SK-N-SH (cell line): ENCODE measurements around the gene INTU. TPM values are rescaled to one million over a fixed set of nuclear protein-coding genes. Genes with fewer than 3 reads are reported as not detected.

Experiments
- CTCF ChIA-PET: fragments of 300-600, 350-600 bp; formaldehyde crosslinking; extraction: SDS; loops from one replicate; lab custom pipeline; 2021; lab: Yijun Ruan, JAX
- POLR2A ChIA-PET: fragments of 350-600 bp; sonication (Branson Sonifier 250); formaldehyde crosslinking; extraction: SDS; loops from one replicate; lab custom pipeline; 2020; ENCODE audit warnings: antibody characterized with exemption, inconsistent platforms; lab: Yijun Ruan, JAX
- DNase-seq: peaks from one replicate; pipeline ENCODE4 v3.0.0; 2012
- H2AFZ ChIP-seq: fragments of 200-600 bp; sonication (generic); 2 replicates; pipeline ENCODE4 v1.8.1; 2016; ENCODE audit warnings: antibody characterized with exemption, mild to moderate bottlenecking, low read depth
- H3F3A ChIP-seq: fragments of 200-600 bp; sonication (generic); replicated peaks from 2 replicates; pipeline ENCODE3; 2016; ENCODE audit warnings: antibody characterized with exemption, mild to moderate bottlenecking; ENCODE audit not compliant: insufficient read depth
- H3K27ac ChIP-seq, 2 experiments: fragments of 200-500 bp in 1 of 2; fragments of 200-600 bp in 1 of 2; sonication (Bioruptor generic) in 1 of 2; sonication (generic), shearing (Covaris generic) in 1 of 2; 2 replicates each; pipeline versions ENCODE4 v1.5.1 to v1.6.1; 2014 to 2016; ENCODE audit warnings: low read depth in 2 of 2, inconsistent platforms in 1 of 2, low read length in 1 of 2, mild to moderate bottlenecking in 1 of 2, mixed read lengths in 1 of 2
- H3K27me3 ChIP-seq: fragments of 200-600 bp; sonication (generic), shearing (Covaris generic); 2 replicates; pipeline ENCODE4 v1.6.1; 2016; ENCODE audit warnings: mixed run types; ENCODE audit not compliant: insufficient read depth
- H3K36me3 ChIP-seq, 2 experiments: fragments of 200-500 bp in 1 of 2; fragments of 200-600 bp in 1 of 2; sonication (Bioruptor generic) in 1 of 2; sonication (generic) in 1 of 2; replicated peaks in 1 of 2; 2 replicates each; pipeline versions ENCODE3 to v1.5.1; 2014 to 2016; ENCODE audit warnings: low read length in 1 of 2, mild to moderate bottlenecking in 1 of 2; ENCODE audit not compliant: insufficient read depth in 2 of 2, control insufficient read depth in 1 of 2
- H3K4me1 ChIP-seq, 2 experiments: fragments of 200-500 bp in 1 of 2; fragments of 200-600 bp in 1 of 2; sonication (Bioruptor generic) in 1 of 2; sonication (generic), shearing (Covaris generic) in 1 of 2; 2 replicates each; pipeline versions ENCODE4 v1.5.1 to v1.6.1; 2014 to 2016; ENCODE audit warnings: low read depth in 1 of 2, low read length in 1 of 2, mixed run types in 1 of 2; ENCODE audit not compliant: insufficient read depth in 2 of 2, control insufficient read depth in 1 of 2
- H3K4me2 ChIP-seq: fragments of 200-600 bp; sonication (generic), shearing (Covaris generic); 2 replicates; pipeline ENCODE4 v1.6.1; 2017; ENCODE audit warnings: mixed run types
- H3K4me3 ChIP-seq, 2 experiments: fragments of 200-500 bp in 1 of 2; fragments of 200-600 bp in 1 of 2; sonication (Bioruptor generic) in 1 of 2; sonication (generic), shearing (Covaris generic) in 1 of 2; 2 replicates each; pipeline versions ENCODE4 v1.5.1 to v1.8.1; 2014 to 2016; ENCODE audit warnings: low read depth in 2 of 2, inconsistent platforms in 1 of 2, low read length in 1 of 2, mild to moderate bottlenecking in 1 of 2, mixed read lengths in 1 of 2, moderate library complexity in 1 of 2
- H3K79me2 ChIP-seq: fragments of 200-600 bp; sonication (generic); 2 replicates; pipeline ENCODE4 v1.8.1; 2017; ENCODE audit warnings: mild to moderate bottlenecking; ENCODE audit not compliant: insufficient read depth
- H3K9ac ChIP-seq: fragments of 200-600 bp; sonication (generic); 2 replicates; pipeline ENCODE4 v1.6.1; 2017; ENCODE audit warnings: mixed run types
- H3K9me2 ChIP-seq: fragments of 200-600 bp; sonication (generic); 2 replicates; pipeline ENCODE4 v1.6.1; 2017; ENCODE audit warnings: mixed run types
- H3K9me3 ChIP-seq: fragments of 200-600 bp; sonication (generic); 2 replicates; pipeline ENCODE4 v1.6.1; 2017; ENCODE audit warnings: mixed run types, mild to moderate bottlenecking, moderate library complexity
- H4K20me1 ChIP-seq: fragments of 200-600 bp; sonication (generic); 2 replicates; pipeline ENCODE4 v1.6.1; 2017; ENCODE audit warnings: mild to moderate bottlenecking, mixed run types; ENCODE audit not compliant: insufficient read depth
- ELF1 ChIP-seq: IDR thresholded peaks from 2 replicates; pipeline ENCODE4 v1.4.0; 2012
- EP300 ChIP-seq, 2 experiments: IDR thresholded peaks; 2 replicates each; pipeline versions ENCODE4 v1.4.0 to v1.6.1; 2012; ENCODE audit warnings: borderline replicate concordance in 1 of 2, low read depth in 1 of 2, low read length in 1 of 2
- FOSL2 ChIP-seq: IDR thresholded peaks from 2 replicates; pipeline ENCODE4 v1.4.0; 2012; ENCODE audit warnings: low read depth, mild to moderate bottlenecking, moderate library complexity, borderline replicate concordance
- FOXJ3 ChIP-seq: sonication (generic); formaldehyde crosslinking; IDR thresholded peaks from 2 replicates; pipeline ENCODE4 v1.5.1; 2020; ENCODE audit warnings: mild to moderate bottlenecking, missing genetic modification reagents
- FOXM1 ChIP-seq: IDR thresholded peaks from 2 replicates; pipeline ENCODE4 v1.4.0; 2012; ENCODE audit warnings: low read depth, mild to moderate bottlenecking
- GABPA ChIP-seq: IDR thresholded peaks from 2 replicates; pipeline ENCODE4 v1.4.0; 2012; ENCODE audit warnings: low read depth, mild to moderate bottlenecking
- GATA2 ChIP-seq: sonication (generic); formaldehyde crosslinking; IDR thresholded peaks from 2 replicates; pipeline ENCODE4 v1.5.0; 2020; ENCODE audit warnings: mild to moderate bottlenecking, missing genetic modification reagents
- MXI1 ChIP-seq: IDR thresholded peaks from 2 replicates; pipeline ENCODE4 v1.6.1; 2012; ENCODE audit warnings: mild to moderate bottlenecking, low read depth, low read length, improper control_type of control experiment
- NRF1 ChIP-seq: IDR thresholded peaks from 2 replicates; pipeline ENCODE4 v1.6.1; 2012; ENCODE audit warnings: low read depth, mild to moderate bottlenecking, low read length
- RAD21 ChIP-seq: IDR thresholded peaks from 2 replicates; pipeline ENCODE4 v1.6.1; 2012; ENCODE audit warnings: mild to moderate bottlenecking, low read length
- RCOR1 ChIP-seq: fragments of 150-350 bp; IDR thresholded peaks from 2 replicates; pipeline ENCODE4 v1.6.1; 2017; ENCODE audit warnings: antibody characterized with exemption, low read length
- SIN3A ChIP-seq: IDR thresholded peaks from 2 replicates; pipeline ENCODE4 v1.6.1; 2012; ENCODE audit warnings: low read depth, mild to moderate bottlenecking, low read length, moderate library complexity, borderline replicate concordance
- SMC3 ChIP-seq: IDR thresholded peaks from 2 replicates; pipeline ENCODE4 v1.6.1; 2012; ENCODE audit warnings: low read depth, low read length, improper control_type of control experiment
- TAF1 ChIP-seq: IDR thresholded peaks from 2 replicates; pipeline ENCODE4 v1.6.1; 2012; ENCODE audit warnings: low read depth, mild to moderate bottlenecking, low read length, moderate library complexity, borderline replicate concordance
- TCF12 ChIP-seq: IDR thresholded peaks from 2 replicates; pipeline ENCODE4 v1.4.0; 2012
- TEAD4 ChIP-seq: IDR thresholded peaks from 2 replicates; pipeline ENCODE4 v1.4.0; 2012; ENCODE audit warnings: mild to moderate bottlenecking, borderline replicate concordance; ENCODE audit not compliant: insufficient read depth
- YY1 ChIP-seq: IDR thresholded peaks from 2 replicates; pipeline ENCODE4 v1.4.0; 2012; ENCODE audit warnings: low read depth, mild to moderate bottlenecking
- WGBS: methylation state at CpG from one replicate; pipeline ENCODE4 v1.1.6; 2017; ENCODE audit warnings: low lambda C conversion rate; 5-methylcytosine and 5-hydroxymethylcytosine counted together
- polyA plus RNA-seq, 3 experiments: library from polyadenylated mRNA; depleted of rRNA; stranded (reverse); fragments of >200 nt; gene quantifications; 2 replicates each; pipeline ENCODE4 v1.2.3, GENCODE V29; 2012
- TF ChIP-seq, protein P1 (sequence below): IDR thresholded peaks from 2 replicates; pipeline ENCODE4; 2012

INTU gene
- polyA plus RNA-seq, 1 of the 3 experiments (the other 2 are of a cell fraction) = 3.3 TPM

GRCh38 chr4:127669691-127670090 lies 36.9 kb downstream of the INTU start:
- Histone ChIP-seq H3K36me3 (peaks cover 3 to 4% of the 10 kb centered on the region in 2 experiments), H3K27ac (no peak overlapping the region), H3K4me2 (no peak overlapping the region), H3K27me3 (no peaks in the 10 kb centered on the region), H2AFZ (no peak overlapping the region), H3F3A (no peaks in the 10 kb centered on the region), H3K9me3 (no peaks in the 10 kb centered on the region), H3K4me3 (no peak overlapping the region), H3K9me2 (no peaks in the 10 kb centered on the region), H3K4me1 (no peaks in the 10 kb centered on the region; a peak in 2 of 4 replicates), H3K9ac (no peak overlapping the region), H4K20me1 (no peaks in the 10 kb centered on the region), H3K79me2 (no peaks in the 10 kb centered on the region)
- CTCF ChIA-PET = interaction anchor here (1.0 kb wide), 1 partner anchor 63 kb away, joined by 3 read pairs; no protein-coding TSS in a partner anchor
- no peak for TF ChIP-seq TAF1
- no peak for TF ChIP-seq TCF12
- TF ChIP-seq SMC3 = no peak
- TF ChIP-seq FOXM1 = no peak
- no peak for TF ChIP-seq FOXJ3 (CRISPR knock-in tag)
- 83% methylated on average over 1 of the region's 1 CpG for WGBS
- POLR2A ChIA-PET = no interaction called here
- no peak for DNase-seq

DNA sequence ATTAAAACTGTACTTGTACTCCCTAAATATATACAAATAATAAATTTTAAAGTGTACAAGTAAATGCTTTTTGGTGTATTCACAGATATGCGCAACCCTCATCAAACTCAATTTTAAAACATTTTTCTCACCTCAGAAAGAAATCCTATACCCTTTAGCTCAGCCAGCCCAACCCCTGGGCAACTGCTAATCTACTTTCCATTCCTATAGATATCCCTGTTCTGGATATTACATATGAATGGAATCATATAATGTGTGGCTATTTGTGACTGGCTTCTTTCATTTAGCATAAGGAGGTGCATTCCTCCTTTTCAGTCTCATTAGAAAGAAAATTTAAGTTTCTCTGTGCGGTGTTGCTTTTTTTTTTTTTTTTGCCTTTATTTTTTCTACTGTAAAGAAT lies 39.4 kb downstream of the INTU start:
- no peaks in the 10 kb centered on the region for H3K9me3 ChIP-seq
- ChIA-PET POLR2A (no interaction called here), CTCF (no interaction called here)
- no peaks in the 10 kb centered on the region for H3K79me2 ChIP-seq
- H3K4me3 ChIP-seq = no peak overlapping the region
- no peak overlapping the region for H2AFZ ChIP-seq
- DNase-seq = no peak
- H3K4me2 ChIP-seq = no peak overlapping the region
- H3K4me1 ChIP-seq = no peaks in the 10 kb centered on the region; a peak in 1 of 4 replicates
- H3K9me2 ChIP-seq = no peaks in the 10 kb centered on the region
- H3F3A ChIP-seq = no peaks in the 10 kb centered on the region
- 100% methylated on average over 2 of the region's 2 CpGs for WGBS
- no peak overlapping the region for H3K9ac ChIP-seq
- TF ChIP-seq GATA2 (CRISPR knock-in tag) = no peak
- no peak for TF ChIP-seq MXI1
- no peak for TF ChIP-seq RAD21
- no peak for TF ChIP-seq EP300 (IDR thresholded peaks at IDR 0.05; ENCODE audit: borderline replicate concordance in 1 of 2, low read depth in 1 of 2, low read length in 1 of 2)
- TF ChIP-seq ELF1 = no peak
- TF ChIP-seq YY1 = no peak
- no peak for TF ChIP-seq GABPA
- no peak for TF ChIP-seq RCOR1
- TF ChIP-seq FOSL2 = no peak
- no peak for TF ChIP-seq SIN3A
- no peak for TF ChIP-seq TAF1
- TF ChIP-seq NRF1 = no peak
- no peak for TF ChIP-seq TEAD4
- TF ChIP-seq, protein P1, sequence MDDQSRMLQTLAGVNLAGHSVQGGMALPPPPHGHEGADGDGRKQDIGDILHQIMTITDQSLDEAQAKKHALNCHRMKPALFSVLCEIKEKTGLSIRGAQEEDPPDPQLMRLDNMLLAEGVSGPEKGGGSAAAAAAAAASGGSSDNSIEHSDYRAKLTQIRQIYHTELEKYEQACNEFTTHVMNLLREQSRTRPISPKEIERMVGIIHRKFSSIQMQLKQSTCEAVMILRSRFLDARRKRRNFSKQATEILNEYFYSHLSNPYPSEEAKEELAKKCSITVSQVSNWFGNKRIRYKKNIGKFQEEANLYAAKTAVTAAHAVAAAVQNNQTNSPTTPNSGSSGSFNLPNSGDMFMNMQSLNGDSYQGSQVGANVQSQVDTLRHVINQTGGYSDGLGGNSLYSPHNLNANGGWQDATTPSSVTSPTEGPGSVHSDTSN = no peak
- H3K27me3 ChIP-seq = no peaks in the 10 kb centered on the region
- no peak overlapping the region for H3K27ac ChIP-seq
- H4K20me1 ChIP-seq = no peaks in the 10 kb centered on the region
- peaks cover 4 to 5% of the 10 kb centered on the region in 2 experiments for H3K36me3 ChIP-seq
